Esophagus squamous epithelium (tissue), 4 donors: ENCODE results near the gene LITAF.

Experiments used
- POLR2A ChIP-seq, 4 donors: fragments of 450-650 bp; IDR thresholded peaks; one replicate each; pipeline ENCODE4 v1.6.1; 2017; ENCODE audit warnings: antibody characterized with exemption in 4 of 4, mild to moderate bottlenecking in 4 of 4, moderate library complexity in 3 of 4
- TF ChIP-seq, protein P1 (sequence below), 6 experiments: fragments of 450-650 bp in 4 of 6; fragments of 200-600 bp in 2 of 6; sonication (generic) in 2 of 6; IDR thresholded peaks; one replicate each; pipeline ENCODE4 v1.5.1; 2016 to 2019; ENCODE audit warnings: antibody characterized with exemption in 6 of 6, mild to moderate bottlenecking in 4 of 6, moderate library complexity in 4 of 6

DNA sequence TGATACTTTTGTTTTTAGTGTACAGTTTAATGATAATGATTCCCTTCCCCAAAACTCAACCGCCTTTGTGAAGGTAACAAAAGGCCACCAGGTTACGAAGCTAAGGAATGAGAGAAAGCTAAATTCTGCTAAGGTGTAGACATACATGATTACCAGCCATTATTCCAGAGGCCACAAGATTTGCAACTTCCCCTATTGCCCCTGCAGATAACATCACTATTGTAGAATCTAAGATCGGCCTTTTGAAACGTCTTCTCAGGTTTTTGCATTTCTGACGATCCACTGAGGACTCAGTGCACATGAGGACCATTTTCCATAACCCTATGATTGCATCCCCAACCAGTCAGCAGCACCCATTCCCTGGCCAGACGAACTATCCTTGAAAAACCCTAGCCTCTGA lies 47.6 kb upstream of the LITAF start:
- TF ChIP-seq, protein P1, sequence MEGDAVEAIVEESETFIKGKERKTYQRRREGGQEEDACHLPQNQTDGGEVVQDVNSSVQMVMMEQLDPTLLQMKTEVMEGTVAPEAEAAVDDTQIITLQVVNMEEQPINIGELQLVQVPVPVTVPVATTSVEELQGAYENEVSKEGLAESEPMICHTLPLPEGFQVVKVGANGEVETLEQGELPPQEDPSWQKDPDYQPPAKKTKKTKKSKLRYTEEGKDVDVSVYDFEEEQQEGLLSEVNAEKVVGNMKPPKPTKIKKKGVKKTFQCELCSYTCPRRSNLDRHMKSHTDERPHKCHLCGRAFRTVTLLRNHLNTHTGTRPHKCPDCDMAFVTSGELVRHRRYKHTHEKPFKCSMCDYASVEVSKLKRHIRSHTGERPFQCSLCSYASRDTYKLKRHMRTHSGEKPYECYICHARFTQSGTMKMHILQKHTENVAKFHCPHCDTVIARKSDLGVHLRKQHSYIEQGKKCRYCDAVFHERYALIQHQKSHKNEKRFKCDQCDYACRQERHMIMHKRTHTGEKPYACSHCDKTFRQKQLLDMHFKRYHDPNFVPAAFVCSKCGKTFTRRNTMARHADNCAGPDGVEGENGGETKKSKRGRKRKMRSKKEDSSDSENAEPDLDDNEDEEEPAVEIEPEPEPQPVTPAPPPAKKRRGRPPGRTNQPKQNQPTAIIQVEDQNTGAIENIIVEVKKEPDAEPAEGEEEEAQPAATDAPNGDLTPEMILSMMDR (IDR thresholded peaks at IDR 0.05): no peak
- no peak for TF ChIP-seq POLR2A (IDR thresholded peaks at IDR 0.05)
